Astrocyte of the spinal cord (primary cell): ENCODE results near the gene CNOT3.

Experiments
- DNase-seq: peaks from one replicate; pipeline ENCODE4 v3.0.0; 2011; ENCODE audit warnings: low read depth, low spot score
- H3K4me3 ChIP-seq: 2 replicates; pipeline ENCODE4 v1.5.1; 2011; ENCODE audit warnings: low read depth, mild to moderate bottlenecking, low read length, moderate library complexity
- in situ Hi-C: cut with HindIII; loops from 2 replicates; pipeline ENCODE4 v1.10.0; 2017; ENCODE audit warnings: low sequenced_read_pairs
- TF ChIP-seq, protein P1 (sequence below): IDR thresholded peaks from 2 replicates; pipeline ENCODE4 v1.5.1; 2012; ENCODE audit warnings: low read depth, mild to moderate bottlenecking, low read length, inconsistent platforms

The CNOT3 gene

DNA sequence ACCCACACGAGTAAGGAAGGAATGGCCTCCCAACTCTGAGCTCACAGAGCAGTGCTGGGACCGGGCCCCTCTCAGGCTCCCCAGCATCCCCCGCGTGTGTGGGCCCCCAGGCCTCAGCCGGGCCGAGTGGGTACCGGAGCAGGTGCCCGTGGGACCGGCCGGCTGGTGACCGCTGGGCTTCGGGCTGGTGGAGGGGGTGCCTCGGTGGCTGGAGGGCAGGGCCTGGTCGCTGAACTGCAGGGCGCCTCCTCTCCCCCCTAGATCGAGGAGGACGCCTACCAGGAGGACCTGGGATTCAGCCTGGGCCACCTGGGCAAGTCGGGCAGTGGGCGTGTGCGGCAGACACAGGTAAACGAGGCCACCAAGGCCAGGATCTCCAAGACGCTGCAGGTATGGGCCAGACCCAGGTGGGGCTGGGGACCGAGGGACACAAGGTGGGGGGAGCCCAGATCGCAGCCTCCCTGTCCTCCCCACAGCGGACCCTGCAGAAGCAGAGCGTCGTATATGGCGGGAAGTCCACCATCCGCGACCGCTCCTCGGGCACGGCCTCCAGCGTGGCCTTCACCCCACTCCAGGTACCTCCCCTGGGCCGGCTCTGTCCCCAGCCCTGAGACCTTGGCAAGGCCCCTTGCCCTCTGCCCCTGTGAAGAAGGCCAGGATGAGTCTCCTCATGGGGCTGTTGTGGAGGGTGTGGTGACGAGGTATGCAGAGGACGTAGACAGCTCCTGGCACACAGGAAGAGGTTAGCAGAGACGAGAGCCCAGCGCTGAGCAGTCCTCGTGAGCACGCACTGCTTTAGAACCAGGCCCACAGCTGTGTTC is 8.6 kb upstream of the CNOT3 start:
- no peak for DNase-seq
- in situ Hi-C loops, result no loop called here
- TF ChIP-seq, protein P1, sequence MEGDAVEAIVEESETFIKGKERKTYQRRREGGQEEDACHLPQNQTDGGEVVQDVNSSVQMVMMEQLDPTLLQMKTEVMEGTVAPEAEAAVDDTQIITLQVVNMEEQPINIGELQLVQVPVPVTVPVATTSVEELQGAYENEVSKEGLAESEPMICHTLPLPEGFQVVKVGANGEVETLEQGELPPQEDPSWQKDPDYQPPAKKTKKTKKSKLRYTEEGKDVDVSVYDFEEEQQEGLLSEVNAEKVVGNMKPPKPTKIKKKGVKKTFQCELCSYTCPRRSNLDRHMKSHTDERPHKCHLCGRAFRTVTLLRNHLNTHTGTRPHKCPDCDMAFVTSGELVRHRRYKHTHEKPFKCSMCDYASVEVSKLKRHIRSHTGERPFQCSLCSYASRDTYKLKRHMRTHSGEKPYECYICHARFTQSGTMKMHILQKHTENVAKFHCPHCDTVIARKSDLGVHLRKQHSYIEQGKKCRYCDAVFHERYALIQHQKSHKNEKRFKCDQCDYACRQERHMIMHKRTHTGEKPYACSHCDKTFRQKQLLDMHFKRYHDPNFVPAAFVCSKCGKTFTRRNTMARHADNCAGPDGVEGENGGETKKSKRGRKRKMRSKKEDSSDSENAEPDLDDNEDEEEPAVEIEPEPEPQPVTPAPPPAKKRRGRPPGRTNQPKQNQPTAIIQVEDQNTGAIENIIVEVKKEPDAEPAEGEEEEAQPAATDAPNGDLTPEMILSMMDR, result no peak
- H3K4me3 ChIP-seq, result no peak overlapping the region

DNA sequence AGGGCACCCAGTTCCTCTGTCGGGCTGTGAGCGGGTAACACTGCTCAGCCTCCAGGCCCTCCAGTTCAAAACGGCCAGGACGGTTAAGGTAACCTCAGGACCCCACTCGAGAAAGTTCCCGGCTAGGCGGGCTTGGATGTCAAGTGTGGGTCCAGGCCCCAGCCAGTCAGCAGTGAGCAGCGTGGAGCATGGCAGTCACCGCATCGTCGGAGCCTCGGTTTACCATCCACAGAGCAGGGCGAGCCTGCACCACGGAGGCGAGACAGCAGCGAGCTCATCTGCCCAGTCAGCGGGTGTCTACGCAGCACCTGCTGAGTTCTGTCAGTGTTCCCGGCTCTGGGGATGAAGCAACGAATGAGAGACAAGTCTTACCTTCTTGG is 8.0 kb upstream of the CNOT3 start:
- H3K4me3 ChIP-seq, result no peak overlapping the region
- in situ Hi-C loops, result no loop called here
- DNase-seq, result no peak
- TF ChIP-seq, protein P1, result no peak

DNA sequence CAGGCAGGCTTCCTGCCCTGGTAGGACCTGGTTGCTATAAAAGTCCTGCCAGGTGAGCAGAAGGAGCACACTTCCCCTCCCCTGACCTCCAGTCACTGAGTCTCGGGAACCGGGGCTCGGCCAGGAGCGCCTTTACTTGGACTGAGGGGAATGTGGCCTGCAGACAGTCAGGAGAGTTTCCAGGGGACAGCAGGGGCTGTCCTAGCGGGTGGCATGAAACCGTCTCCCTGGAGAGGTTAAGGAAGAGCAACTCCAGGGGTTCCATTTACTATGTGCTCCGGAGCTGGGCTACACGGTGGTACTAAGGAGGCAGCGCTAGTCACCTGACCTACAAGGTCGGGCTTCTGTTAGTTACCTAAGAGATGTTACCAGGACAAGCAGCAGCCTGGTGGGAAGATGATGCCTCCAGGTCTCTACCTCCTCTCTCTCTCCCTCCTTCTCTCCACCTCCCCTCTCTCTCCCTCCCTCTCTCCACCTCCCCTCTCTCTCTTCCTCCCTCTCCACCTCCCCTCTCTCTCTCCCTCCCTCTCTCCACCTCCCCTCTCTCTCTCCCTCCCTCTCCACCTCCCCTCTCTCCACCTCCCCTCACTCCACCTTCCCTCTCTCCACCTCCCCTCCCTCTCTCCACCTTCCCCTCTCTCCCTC is 4.1 kb upstream of the CNOT3 start:
- TF ChIP-seq, protein P1, result no peak
- no peak for DNase-seq
- in situ Hi-C loops, result no loop called here
- H3K4me3 ChIP-seq, result no peak overlapping the region

DNA sequence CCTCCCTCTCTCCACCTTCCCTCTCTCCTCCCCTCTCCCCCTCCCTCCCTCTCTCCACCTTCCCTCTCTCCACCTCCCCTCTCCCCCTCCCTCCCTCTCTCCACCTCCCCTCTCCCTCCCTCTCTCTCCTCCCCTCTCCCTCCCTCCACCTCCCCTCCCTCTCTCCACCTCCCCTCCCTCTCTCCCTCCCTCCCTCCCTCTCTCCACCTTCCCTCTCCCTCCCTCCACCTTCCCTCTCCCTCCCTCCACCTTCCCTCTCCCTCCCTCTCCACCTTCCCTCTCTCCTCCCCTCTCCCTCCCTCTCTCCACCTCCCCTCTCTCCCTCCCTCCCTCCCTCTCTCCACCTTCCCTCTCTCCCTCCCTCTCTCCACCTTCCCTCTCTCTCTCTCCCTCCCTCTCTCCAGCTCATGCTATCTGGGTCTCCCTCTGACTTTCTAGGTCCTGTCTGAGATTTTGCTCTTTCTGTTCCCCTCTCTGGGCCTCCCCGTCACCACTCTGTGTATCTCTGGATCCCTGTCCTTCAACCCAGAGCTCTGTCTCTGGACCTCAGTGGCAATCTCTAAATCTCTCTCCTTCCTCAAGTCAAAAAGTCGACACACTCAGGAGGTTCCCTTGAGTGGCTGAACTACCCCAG is 3.5 kb upstream of the CNOT3 start:
- in situ Hi-C loops, result no loop called here
- DNase-seq, result no peak
- no peak overlapping the region for H3K4me3 ChIP-seq
- TF ChIP-seq, protein P1, result no peak

DNA sequence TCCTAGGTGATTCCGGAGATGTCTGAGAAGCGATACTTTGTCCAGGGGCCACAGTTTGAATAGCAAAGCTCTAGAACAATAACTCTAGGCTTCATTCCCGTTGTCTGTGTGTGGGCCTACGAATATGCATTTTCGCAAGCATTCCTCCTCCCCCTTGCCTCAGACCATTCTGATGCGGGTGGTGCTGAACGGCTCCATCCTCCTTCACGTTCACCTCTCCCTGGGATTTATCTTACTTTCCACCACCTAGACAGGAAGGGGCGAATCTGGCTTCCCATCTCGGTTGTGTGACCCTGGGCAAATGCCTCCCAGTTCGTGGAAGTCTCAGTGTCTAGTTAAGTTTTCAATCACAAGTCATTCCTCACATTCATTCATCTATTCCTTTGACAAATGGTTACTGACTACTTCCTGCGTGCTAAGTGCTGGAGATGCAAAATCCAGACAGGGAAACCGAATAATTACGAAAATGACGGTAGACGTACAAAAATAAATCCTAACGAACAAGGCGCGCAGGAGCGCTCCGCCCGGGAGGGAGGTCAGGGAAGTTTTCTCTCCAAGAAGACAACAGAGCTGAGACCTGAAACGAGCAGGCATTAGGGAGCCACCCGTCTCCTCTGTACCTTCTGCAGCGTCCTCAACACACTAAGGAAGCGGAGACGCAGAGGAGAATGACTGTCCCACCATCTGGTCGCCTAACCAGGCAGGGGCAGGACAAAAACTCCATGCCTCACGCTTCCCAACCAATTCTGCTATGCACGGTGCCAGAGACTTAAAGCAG is 1.3 kb upstream of the CNOT3 start:
- no peak for DNase-seq
- in situ Hi-C loops, result no loop called here
- H3K4me3 ChIP-seq, result peak overlapping the region; percentile 53
- TF ChIP-seq, protein P1, result no peak

DNA sequence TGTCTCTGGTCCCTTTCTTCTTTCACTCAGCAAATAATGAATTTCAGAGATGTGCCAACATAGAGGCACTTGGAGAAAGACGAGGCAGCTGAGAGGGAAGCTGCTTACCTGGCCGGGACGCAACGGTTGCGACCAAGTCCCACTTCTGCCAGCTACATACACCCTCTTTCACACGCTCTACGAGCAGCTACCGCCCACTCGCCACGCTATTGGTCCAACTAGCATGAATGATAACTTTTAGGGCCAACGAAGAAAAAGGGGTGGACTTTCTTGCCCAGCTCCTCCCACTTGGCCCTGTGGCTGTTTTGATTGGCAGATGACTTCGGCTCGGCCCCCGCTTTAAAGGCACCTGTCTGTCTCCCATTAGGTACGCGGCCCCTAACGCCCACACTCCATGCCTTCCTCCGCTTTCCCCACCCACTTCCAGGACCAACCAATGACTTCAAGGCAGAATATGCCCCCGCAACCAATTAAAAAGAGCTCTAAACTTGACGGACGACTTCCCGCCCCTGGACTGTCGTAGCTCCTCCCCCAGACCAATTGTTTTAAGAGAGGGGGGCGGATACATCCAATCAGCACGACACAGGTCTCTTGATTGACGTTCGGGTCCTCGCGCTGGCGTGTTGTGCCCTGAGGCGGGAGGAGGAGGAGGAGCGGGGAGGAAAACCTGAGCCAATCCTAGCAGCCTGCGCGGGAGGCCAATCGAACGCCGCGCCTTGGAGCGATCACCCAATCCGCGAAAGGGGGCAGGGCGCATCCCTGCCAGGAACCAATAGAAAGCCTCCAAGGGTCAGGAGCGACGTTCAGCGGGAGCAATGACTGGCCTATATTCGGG is 481 bp upstream of the CNOT3 start:
- DNase-seq, result peak; percentile 100

More for the DNA sequence above, 481 bp upstream of the CNOT3 start:
- peak overlapping the region; percentile 78 for H3K4me3 ChIP-seq
- in situ Hi-C loops, result no loop called here
- TF ChIP-seq, protein P1, result no peak
